RWPE1 (cell line): ENCODE data around the gene NME4.
"Not testable (repeated sequence)": the region's sequence is repeated elsewhere in the genome, so short reads cannot be mapped to it uniquely, and the experiment has no call there.

ENCODE experiments used
- CTCF ChIA-PET: fragments of 350-600 bp; sonication (Branson Sonifier 250); formaldehyde crosslinking; extraction: SDS; loops from one replicate; lab custom pipeline; 2021; lab: Yijun Ruan, JAX
- POLR2A ChIA-PET: fragments of 400-600 bp; formaldehyde crosslinking; extraction: SDS; loops from one replicate; lab custom pipeline; 2020; ENCODE audit warnings: antibody characterized with exemption; ENCODE audit not compliant: low non-redundant PET; lab: Yijun Ruan, JAX
- DNase-seq: peaks from one replicate; pipeline ENCODE4 v3.0.0; 2012; ENCODE audit warnings: low spot score
- H3K27ac ChIP-seq: fragments of 450-650 bp; 2 replicates; pipeline ENCODE4 v1.5.1; 2017
- TF ChIP-seq, protein P1 (sequence below): fragments of 450-650 bp; conservative IDR thresholded peaks from 2 replicates; pipeline ENCODE4 v1.5.1; 2017; ENCODE audit warnings: low read depth, mild to moderate bottlenecking

The NME4 gene

GRCh38 chr16:375927-376816 is 20.8 kb upstream of the NME4 start:
- peak overlapping the region; percentile 4; the same call in 1 of the 2 replicates for H3K27ac ChIP-seq
- no peak for DNase-seq
- ChIA-PET POLR2A (no interaction called here), CTCF (no interaction called here)
- TF ChIP-seq, protein P1, sequence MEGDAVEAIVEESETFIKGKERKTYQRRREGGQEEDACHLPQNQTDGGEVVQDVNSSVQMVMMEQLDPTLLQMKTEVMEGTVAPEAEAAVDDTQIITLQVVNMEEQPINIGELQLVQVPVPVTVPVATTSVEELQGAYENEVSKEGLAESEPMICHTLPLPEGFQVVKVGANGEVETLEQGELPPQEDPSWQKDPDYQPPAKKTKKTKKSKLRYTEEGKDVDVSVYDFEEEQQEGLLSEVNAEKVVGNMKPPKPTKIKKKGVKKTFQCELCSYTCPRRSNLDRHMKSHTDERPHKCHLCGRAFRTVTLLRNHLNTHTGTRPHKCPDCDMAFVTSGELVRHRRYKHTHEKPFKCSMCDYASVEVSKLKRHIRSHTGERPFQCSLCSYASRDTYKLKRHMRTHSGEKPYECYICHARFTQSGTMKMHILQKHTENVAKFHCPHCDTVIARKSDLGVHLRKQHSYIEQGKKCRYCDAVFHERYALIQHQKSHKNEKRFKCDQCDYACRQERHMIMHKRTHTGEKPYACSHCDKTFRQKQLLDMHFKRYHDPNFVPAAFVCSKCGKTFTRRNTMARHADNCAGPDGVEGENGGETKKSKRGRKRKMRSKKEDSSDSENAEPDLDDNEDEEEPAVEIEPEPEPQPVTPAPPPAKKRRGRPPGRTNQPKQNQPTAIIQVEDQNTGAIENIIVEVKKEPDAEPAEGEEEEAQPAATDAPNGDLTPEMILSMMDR = no peak

DNA sequence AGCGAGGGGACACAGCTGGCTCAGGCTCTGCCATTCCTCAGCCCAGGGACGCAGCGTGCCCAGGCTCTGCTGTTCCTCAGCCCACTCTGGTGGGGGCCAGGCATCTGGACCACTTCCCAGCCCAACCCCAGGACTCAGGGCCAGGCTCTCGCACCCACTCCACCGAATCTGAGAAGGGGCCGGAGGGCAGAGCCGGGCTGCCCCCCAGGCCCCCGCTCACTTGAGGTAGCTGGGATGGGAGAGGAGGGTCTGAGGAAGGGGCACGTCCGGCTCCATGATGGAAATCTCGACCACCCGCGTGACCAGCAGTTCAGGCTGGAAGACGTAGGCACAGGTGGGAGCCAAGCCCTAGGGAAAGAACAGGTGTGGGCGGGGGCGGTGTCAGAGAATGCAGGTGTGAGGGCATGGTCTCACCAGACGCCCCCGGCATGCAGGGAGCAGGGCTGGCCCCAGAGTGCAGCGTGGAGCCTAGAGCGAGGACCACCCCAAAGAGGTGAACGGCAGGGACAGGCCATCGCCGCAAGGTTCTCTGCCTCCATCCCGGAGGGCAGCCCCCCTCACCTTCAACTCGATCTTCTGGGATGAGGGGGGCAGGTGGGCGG is 20.1 kb upstream of the NME4 start:
- DNase-seq = no peak
- H3K27ac ChIP-seq = peak overlapping the region; percentile 4; the same call in 1 of the 2 replicates
- CTCF ChIA-PET = no interaction called here
- POLR2A ChIA-PET = no interaction called here
- TF ChIP-seq, protein P1 = no peak

- TF ChIP-seq, protein P1 = no peak
- no peak overlapping the region for H3K27ac ChIP-seq
- DNase-seq = no peak
- ChIA-PET POLR2A (no interaction called here), CTCF (no interaction called here)
Measured at GRCh38 chr16:377419-377951, 19.5 kb upstream of the NME4 start.

DNA sequence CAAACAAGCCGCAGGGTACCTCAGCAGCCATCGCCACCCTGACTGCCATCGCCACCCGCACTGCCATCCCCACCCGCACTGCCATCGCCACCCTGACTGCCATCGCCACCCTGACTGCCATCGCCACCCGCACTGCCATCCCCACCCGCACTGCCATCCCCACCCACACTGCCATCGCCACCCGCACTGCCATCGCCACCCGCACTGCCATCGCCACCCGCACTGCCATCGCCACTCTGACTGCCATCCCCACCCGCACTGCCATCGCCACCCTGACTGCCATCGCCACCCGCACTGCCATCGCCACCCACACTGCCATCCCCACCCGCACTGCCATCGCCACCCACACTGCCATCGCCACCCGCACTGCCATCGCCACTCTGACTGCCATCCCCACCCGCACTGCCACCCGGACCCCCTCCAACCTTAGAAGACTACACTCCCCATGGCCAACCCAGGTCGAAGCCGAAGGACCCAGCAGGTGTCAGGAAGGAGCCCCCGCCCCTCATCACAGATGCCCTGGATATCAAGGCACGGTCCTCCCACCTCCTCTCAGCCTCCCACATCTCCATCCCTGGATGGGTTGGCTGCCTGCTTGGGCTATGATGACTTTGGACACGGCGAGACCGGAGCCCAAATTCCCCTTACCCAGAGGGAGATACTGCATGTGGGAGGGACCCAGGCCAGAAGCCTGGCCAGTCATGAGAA is 18.7 kb upstream of the NME4 start:
- CTCF ChIA-PET, POLR2A ChIA-PET, DNase-seq: not testable (repeated sequence)
- H3K27ac ChIP-seq = 0 out of 2 replicates have a peak overlapping the region, but pooled peaks have one; percentile 26

- ChIA-PET CTCF (interaction anchor here (0.6 kb wide), 1 partner anchor 218 kb away, joined by 5 read pairs; no protein-coding TSS in a partner anchor), POLR2A (no interaction called here)
- H3K27ac ChIP-seq = 0 out of 2 replicates have a peak overlapping the region, but pooled peaks have one; percentile 26
- TF ChIP-seq, protein P1 = no peak
- no peak for DNase-seq
Measured at GRCh38 chr16:378821-379182, 18.2 kb upstream of the NME4 start.

- H3K27ac ChIP-seq = peak overlapping the region; percentile 26
- no peak for DNase-seq
- POLR2A ChIA-PET = no interaction called here
- TF ChIP-seq, protein P1 = no peak
- CTCF ChIA-PET = interaction anchor here (0.6 kb wide), 1 partner anchor 218 kb away, joined by 5 read pairs; no protein-coding TSS in a partner anchor
Measured at GRCh38 chr16:379183-379960, 17.6 kb upstream of the NME4 start.
